PC-3 (cell line): ENCODE data around the gene KSR2. TPM values are rescaled to one million over a fixed set of nuclear protein-coding genes. Genes with fewer than 3 reads are reported as not detected.
A peak's percentile ranks its signal among the peaks of the same experiment; 100 is the strongest.

Experiments used
- ATAC-seq: fragments of 200-7000 bp; cut with Tn5 transposase; 2 replicates; pipeline ENCODE4 v1.9.1; 2020; ENCODE audit warnings: mild to moderate bottlenecking, moderate library complexity
- BruUV-seq: library from RNA; stranded (reverse); fragments of 400-500 nt; replicated peaks from 2 replicates; lab custom pipeline; 2021; lab: Mats Ljungman, UMichigan
- CTCF ChIA-PET: fragments of 300-600 bp; sonication (Branson Sonifier 250); formaldehyde crosslinking; loops from one replicate; lab custom pipeline; 2022; ENCODE audit warnings: antibody characterized with exemption; lab: Charles Lee
- POLR2A ChIA-PET: fragments of 300-600 bp; sonication (Branson Sonifier 250); formaldehyde crosslinking; loops from one replicate; lab custom pipeline; 2022; ENCODE audit warnings: antibody characterized with exemption; ENCODE audit not compliant: unreplicated experiment; lab: Charles Lee
- DNase-seq: peaks from one replicate; pipeline ENCODE4 v3.0.0-alpha.2; 2015
- H2AFZ ChIP-seq: fragments of 300-600 bp; sonication (generic); 2 replicates; pipeline ENCODE4 v1.6.0; 2016; ENCODE audit warnings: antibody characterized with exemption, low read length
- H3F3A ChIP-seq: fragments of 300-600 bp; sonication (generic); one replicate; pipeline ENCODE4 v1.6.0; 2017; ENCODE audit warnings: antibody characterized with exemption, low read length, control low read depth, mild to moderate bottlenecking; ENCODE audit not compliant: unreplicated experiment
- H3K27ac ChIP-seq: fragments of 300-600 bp; sonication (generic); 2 replicates; pipeline ENCODE4 v1.5.1; 2016; ENCODE audit warnings: mild to moderate bottlenecking, low read length
- H3K27me3 ChIP-seq: fragments of 300-600 bp; sonication (generic); 2 replicates; pipeline ENCODE4 v1.6.1; 2016; ENCODE audit warnings: low read length, mixed read lengths
- H3K36me3 ChIP-seq: fragments of 300-600 bp; sonication (generic); 2 replicates; pipeline ENCODE4 v1.6.1; 2016; ENCODE audit warnings: low read depth, mixed run types, low read length, mixed read lengths
- H3K4me1 ChIP-seq: fragments of 300-600 bp; sonication (generic); 2 replicates; pipeline ENCODE4 v1.5.1; 2016; ENCODE audit warnings: low read length; ENCODE audit not compliant: insufficient read depth
- H3K4me2 ChIP-seq: fragments of 300-600 bp; sonication (generic); 2 replicates; pipeline ENCODE4 v1.6.0; 2016; ENCODE audit warnings: low read length
- H3K4me3 ChIP-seq: fragments of 300-600 bp; sonication (generic); 2 replicates; pipeline ENCODE4 v1.5.1; 2016; ENCODE audit warnings: mild to moderate bottlenecking, low read length, mixed read lengths
- H3K79me2 ChIP-seq: fragments of 300-600 bp; sonication (generic); 2 replicates; pipeline ENCODE4 v1.6.1; 2017; ENCODE audit warnings: low read length, mixed read lengths
- H3K9ac ChIP-seq: fragments of 300-600 bp; sonication (generic); 2 replicates; pipeline ENCODE4 v1.6.0; 2016; ENCODE audit warnings: mild to moderate bottlenecking, low read length
- H3K9me2 ChIP-seq: fragments of 300-600 bp; sonication (generic); replicated peaks from 2 replicates; pipeline ENCODE4 v1.6.1; 2016; ENCODE audit warnings: mixed run types, low read length, mixed read lengths
- H3K9me3 ChIP-seq: fragments of 300-600 bp; sonication (generic); 2 replicates; pipeline ENCODE4 v1.6.1; 2016; ENCODE audit warnings: low read length, mixed read lengths
- H4K20me1 ChIP-seq: fragments of 300-600 bp; sonication (generic); 2 replicates; pipeline ENCODE4 v1.6.1; 2016; ENCODE audit warnings: low read length, mixed read lengths
- CTCF ChIP-seq: fragments of 300-600 bp; sonication (generic); conservative IDR thresholded peaks from 2 replicates; pipeline ENCODE4 v1.5.1; 2017; ENCODE audit warnings: antibody characterized with exemption, low read depth, mild to moderate bottlenecking, low read length
- EZH2 ChIP-seq: fragments of 300-600 bp; sonication (generic); IDR thresholded peaks from one replicate; pipeline ENCODE4 v1.6.1; 2017; ENCODE audit warnings: antibody characterized with exemption, mild to moderate bottlenecking, low read length; ENCODE audit not compliant: unreplicated experiment
- EZH2phosphoT487 ChIP-seq: fragments of 300-600 bp; sonication (generic); IDR thresholded peaks from 2 replicates; pipeline ENCODE4 v1.6.1; 2018; ENCODE audit warnings: mild to moderate bottlenecking, antibody characterized with exemption, low read length, borderline replicate concordance
- intact Hi-C: fragments of 100-400 bp; cut with micrococcal nuclease; formaldehyde crosslinking; loops from 2 replicates; pipeline ENCODE4 v1.9.0; 2023
- total RNA-seq: library from RNA; depleted of rRNA; stranded (reverse); fragments of >200 nt; gene quantifications from 2 replicates; pipeline ENCODE4 v1.2.3, GENCODE V29; 2014

The KSR2 gene
- total RNA-seq, 1 experiment from 2014 or later = 0.80 TPM

DNA sequence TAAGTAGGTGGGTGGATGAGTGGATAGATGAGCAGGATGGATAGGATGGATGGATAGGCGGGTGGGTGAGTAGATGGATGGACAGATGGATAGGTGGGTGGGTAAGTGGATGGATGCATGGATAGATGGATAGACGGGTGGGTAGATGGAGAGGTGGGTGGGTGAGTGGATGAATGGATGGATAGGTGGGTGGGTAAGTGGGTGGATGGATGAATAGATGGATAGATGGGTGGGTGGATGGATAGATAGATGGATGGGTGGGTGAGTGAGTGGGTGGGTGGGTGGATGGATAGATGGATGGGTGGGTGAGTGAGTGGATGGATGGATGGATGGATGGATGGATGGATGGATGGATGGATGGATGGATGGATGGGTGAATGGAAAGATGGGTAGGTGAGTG, 385.7 kb downstream of the KSR2 start:
- no peaks in the 10 kb centered on the region for H3K9me3 ChIP-seq
- no peak overlapping the region for H3K4me3 ChIP-seq
- POLR2A ChIA-PET = no interaction called here
- DNase-seq (no peak), ATAC-seq (no peak)
- no peaks in the 10 kb centered on the region for H3K9me2 ChIP-seq
- no peaks in the 10 kb centered on the region for H3K36me3 ChIP-seq
- no peaks in the 10 kb centered on the region for H3K79me2 ChIP-seq
- H3F3A ChIP-seq = no peaks in the 10 kb centered on the region
- H3K27ac ChIP-seq = no peak overlapping the region
- CTCF ChIA-PET = interaction anchor here (0.7 kb wide), 1 partner anchor 91 kb away, joined by 3 read pairs; no protein-coding TSS in a partner anchor
- no peaks in the 10 kb centered on the region for H3K4me1 ChIP-seq
- no peaks in the 10 kb centered on the region for H3K27me3 ChIP-seq
- no TSS peak for BruUV-seq
- intact Hi-C loops = no loop called here
- H4K20me1 ChIP-seq = no peaks in the 10 kb centered on the region
- no peak overlapping the region for H3K4me2 ChIP-seq
- no peak overlapping the region for H3K9ac ChIP-seq
- TF ChIP-seq EZH2phosphoT487 = no peak
- no peak for TF ChIP-seq EZH2
- TF ChIP-seq CTCF = no peak
- no peak overlapping the region for H2AFZ ChIP-seq

DNA sequence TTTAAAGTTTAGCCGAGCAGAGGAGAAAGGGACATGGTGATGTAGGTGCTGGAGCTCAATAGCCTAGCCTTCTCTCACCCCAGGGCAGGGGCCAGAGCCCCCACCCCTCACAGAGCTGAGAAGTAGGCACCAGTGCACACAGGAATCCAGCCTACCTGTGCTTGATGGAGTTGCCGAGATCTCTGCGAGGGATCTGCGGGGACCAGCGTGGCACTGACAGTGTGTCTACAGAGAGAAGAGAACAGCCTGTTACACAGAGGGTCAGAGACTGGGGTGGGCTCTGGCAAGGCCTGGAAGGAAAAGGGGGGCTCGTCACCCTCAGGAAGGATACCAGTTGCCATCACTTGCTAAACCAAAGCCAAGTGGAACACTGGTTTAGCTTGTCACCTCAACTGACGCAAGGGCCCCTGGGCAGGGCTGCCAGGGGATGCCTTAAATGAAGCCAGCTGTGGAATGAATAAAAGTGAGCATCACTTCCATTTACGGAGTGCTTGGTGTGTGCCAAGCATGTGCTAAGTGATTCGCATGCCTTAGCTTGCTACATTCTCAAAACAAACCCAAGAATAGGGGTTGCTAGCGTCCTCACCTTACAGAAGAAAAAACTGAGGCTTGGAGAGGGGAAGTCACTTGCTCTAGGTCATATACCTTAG, 386.5 kb downstream of the KSR2 start:
- no TSS peak for BruUV-seq
- no peak for TF ChIP-seq CTCF
- no peak for TF ChIP-seq EZH2phosphoT487
- TF ChIP-seq EZH2 = no peak
- no peaks in the 10 kb centered on the region for H3K9me3 ChIP-seq
- no peak overlapping the region for H3K4me2 ChIP-seq
- H2AFZ ChIP-seq = no peak overlapping the region
- no peaks in the 10 kb centered on the region for H3K36me3 ChIP-seq
- POLR2A ChIA-PET = no interaction called here
- H3K9me2 ChIP-seq = no peaks in the 10 kb centered on the region
- DNase-seq (no peak), ATAC-seq (no peak)
- intact Hi-C loops = no loop called here
- no peaks in the 10 kb centered on the region for H3K79me2 ChIP-seq
- no peaks in the 10 kb centered on the region for H3K4me1 ChIP-seq
- no peak overlapping the region for H3K27ac ChIP-seq
- no peak overlapping the region for H3K9ac ChIP-seq
- H3F3A ChIP-seq = no peaks in the 10 kb centered on the region
- H3K27me3 ChIP-seq = no peaks in the 10 kb centered on the region
- CTCF ChIA-PET = no interaction called here
- H4K20me1 ChIP-seq = no peaks in the 10 kb centered on the region
- H3K4me3 ChIP-seq = no peak overlapping the region

DNA sequence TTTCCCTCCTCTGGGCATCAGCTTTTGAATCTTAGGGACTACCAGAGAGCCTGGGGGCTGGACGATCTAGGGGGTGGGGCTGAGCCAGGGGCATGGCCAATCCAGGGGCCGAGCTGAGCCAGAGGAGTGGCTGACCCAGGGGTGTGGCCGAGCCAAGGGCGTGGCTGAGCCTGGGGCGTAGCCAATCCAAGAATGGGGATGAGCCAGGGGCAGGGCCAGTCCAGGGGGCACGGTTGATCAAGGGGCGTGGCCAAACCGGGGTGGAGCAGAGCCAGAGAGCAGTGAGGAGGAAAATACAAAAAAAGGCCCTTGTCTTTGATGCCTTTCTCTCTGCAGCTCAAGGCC, 388.1 kb downstream of the KSR2 start:
- H3K27me3 ChIP-seq = no peaks in the 10 kb centered on the region
- no peaks in the 10 kb centered on the region for H3F3A ChIP-seq
- TF ChIP-seq EZH2phosphoT487 (no peak), CTCF (no peak), EZH2 (no peak)
- ATAC-seq = peak; percentile 58
- H3K9me3 ChIP-seq = no peaks in the 10 kb centered on the region
- ChIA-PET CTCF (no interaction called here), POLR2A (no interaction called here)
- no peaks in the 10 kb centered on the region for H3K79me2 ChIP-seq
- H3K9ac ChIP-seq = no peak overlapping the region
- no peak overlapping the region for H2AFZ ChIP-seq
- BruUV-seq = no TSS peak
- H3K4me3 ChIP-seq = no peak overlapping the region
- DNase-seq = peak; percentile 47
- no peak overlapping the region for H3K4me2 ChIP-seq
- H3K4me1 ChIP-seq = no peaks in the 10 kb centered on the region
- H3K27ac ChIP-seq = no peak overlapping the region
- no peaks in the 10 kb centered on the region for H3K9me2 ChIP-seq
- H4K20me1 ChIP-seq = no peaks in the 10 kb centered on the region
- intact Hi-C loops = no loop called here
- no peaks in the 10 kb centered on the region for H3K36me3 ChIP-seq
